Measurements from ENCODE around the gene NPHS2. TPM values are rescaled to one million over a fixed set of nuclear protein-coding genes. Genes with fewer than 3 reads are reported as not detected.
A peak's percentile ranks its signal among the peaks of the same experiment; 100 is the strongest.
"Not testable (repeated sequence)": the region's sequence is repeated elsewhere in the genome, so short reads cannot be mapped to it uniquely, and the experiment has no call there.

NPHS2 gene
- polyA plus RNA-seq, 1 donor from 2014 or later, result not detected

DNA sequence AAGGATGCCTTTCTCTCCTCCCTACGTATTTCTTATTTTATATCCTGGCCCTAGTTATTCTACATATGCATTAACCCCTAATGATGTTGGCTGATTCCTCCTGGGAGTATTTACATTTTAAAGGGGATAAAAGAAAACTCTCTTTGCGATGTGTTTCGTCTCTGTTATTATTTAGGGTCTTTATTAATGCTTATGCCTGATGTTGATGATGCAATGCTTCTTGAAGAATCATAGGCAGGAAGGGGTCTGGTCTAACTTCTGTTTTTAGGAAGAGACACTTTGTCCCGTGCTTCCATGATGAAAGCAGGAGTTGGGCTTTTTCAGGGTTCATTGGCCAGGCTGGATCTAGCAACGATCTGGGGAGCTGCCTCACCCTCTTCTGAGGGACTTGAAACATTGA is 761 bp upstream of the NPHS2 start:
- Mint-ChIP-seq H3K4me1 (peaks cover 4 to 7% (median 6%) of the 10 kb centered on the region in 3 donors), H3K27ac (no peak overlapping the region), H3K4me3 (peak overlapping the region; percentile 12 to 83 (median 65)), H3K27me3 (peaks cover 31% of the 10 kb centered on the region), H3K36me3 (peaks cover 1% of the 10 kb centered on the region), H3K9me3 (peaks cover 0 to 6% (median 0%) of the 10 kb centered on the region in 3 donors)

DNA sequence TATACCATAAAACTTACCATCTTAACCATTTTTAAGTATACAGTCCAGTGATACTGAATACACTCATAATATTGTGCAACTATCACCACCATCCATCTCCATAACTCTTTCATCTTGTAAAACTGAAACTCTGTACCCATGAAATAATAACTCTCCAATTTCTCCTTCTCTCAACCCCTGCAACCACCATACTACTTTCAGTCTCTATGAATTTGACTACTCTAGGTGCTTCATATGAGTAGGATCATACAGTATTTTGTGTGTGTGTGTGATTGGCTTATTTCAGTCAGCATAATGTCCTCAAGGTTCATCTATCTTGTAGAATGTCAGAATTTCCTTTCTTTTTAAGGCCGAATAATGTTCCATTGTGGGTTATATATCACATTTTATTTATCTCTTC is 17.7 kb downstream of the NPHS2 start:
- H3K4me3 Mint-ChIP-seq, result no peak overlapping the region
- peaks cover 4% of the 10 kb centered on the region for H3K27me3 Mint-ChIP-seq
- no peaks in the 10 kb centered on the region for H3K36me3 Mint-ChIP-seq
- no peak overlapping the region for H3K27ac Mint-ChIP-seq
- no peaks in the 10 kb centered on the region for H3K4me1 Mint-ChIP-seq
- H3K9me3 Mint-ChIP-seq, result peaks cover 0 to 5% (median 0%) of the 10 kb centered on the region in 3 donors

DNA sequence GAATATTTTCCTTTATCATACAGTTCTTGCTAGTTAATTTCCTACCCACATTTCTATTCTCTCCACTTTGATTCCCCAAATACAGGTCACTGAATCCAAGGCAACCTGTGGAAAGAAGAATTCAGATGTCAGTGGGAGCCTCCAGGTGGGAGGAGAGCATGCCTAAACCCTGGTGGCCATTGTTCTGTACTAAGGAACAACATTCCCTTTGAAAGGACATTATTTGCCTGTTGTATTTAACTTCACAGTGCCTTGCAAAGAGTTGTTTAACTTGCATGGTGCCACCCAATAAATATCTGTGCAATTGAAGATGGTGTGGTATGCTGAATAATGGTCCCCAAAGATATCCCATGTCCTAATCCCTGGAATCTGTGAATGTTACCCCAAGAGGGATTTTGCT is 21.3 kb downstream of the NPHS2 start:
- Mint-ChIP-seq H3K36me3 (no peaks in the 10 kb centered on the region), H3K27ac (no peak overlapping the region), H3K4me1 (peaks cover 0 to 3% (median 0%) of the 10 kb centered on the region in 3 donors), H3K27me3 (peaks cover 2% of the 10 kb centered on the region), H3K4me3 (no peak overlapping the region), H3K9me3 (peaks cover 0 to 5% (median 0%) of the 10 kb centered on the region in 3 donors)

DNA sequence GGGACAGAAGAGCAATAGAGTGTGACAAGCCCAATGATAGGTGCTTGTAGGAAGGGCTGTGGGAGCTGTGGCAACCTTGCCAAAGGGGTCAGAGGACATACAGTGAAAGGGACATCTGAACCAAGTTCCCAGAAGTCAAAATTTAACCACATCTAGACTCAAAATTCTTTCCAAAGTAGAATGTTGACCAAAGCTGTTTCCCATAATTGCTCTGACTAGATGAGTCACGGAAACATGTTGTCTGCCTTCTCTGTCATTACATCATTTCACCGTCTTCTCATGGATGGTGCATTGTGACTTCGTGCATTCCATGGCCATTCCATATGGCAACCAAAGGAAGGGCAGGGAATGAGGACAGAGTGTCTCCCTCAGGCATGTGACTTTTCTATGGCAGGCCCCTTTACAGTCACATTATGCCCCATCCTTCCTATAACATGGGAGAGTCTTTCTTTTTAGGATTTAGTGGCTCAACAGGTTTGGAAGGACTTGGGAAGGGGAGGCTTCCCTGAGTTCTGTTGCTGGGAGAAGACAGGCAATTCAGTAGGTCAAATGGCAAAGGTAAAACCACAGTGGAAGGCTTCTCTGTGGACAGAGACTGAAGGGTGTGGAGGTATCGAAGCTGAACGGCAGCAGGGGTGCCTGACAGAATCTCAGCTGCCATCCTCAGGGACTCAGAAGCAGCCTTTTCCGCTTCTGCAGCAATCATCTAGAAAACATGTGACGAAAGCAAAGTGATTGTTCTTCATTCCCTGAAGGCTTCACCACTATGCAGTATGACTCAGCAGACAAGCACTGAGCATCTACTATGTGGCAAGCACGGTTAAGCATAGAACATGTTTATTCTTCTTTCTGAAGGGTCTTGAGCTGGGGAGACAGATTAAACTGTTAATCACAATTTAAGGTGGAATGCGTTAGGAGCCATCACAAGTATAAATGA is 24.7 kb downstream of the NPHS2 start:
- no peaks in the 10 kb centered on the region for H3K36me3 Mint-ChIP-seq
- peaks cover 2% of the 10 kb centered on the region for H3K27me3 Mint-ChIP-seq
- H3K9me3 Mint-ChIP-seq, result peaks cover 0 to 2% (median 0%) of the 10 kb centered on the region in 3 donors
- no peak overlapping the region for H3K27ac Mint-ChIP-seq
- no peak overlapping the region for H3K4me3 Mint-ChIP-seq
- peaks cover 0 to 3% (median 0%) of the 10 kb centered on the region in 3 donors for H3K4me1 Mint-ChIP-seq

DNA sequence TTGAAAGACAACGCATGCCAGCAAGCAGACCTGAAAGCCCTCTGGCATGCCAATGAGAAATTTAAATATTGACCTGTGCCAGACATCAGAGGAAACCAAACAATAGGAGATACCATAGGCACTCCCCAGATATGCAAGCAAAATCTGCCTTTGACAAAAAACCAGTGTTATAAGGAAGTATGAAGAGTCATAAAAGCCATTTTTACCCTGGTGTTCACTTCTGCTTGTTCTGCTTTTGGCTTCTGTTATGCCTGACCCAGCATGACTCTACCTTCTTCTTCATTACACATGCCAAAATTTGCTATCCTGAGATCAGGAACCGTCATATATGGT is 26.4 kb downstream of the NPHS2 start:
- Mint-ChIP-seq H3K27ac (no peak overlapping the region), H3K27me3 (peaks cover 5% of the 10 kb centered on the region), H3K4me1 (peaks cover 0 to 3% (median 0%) of the 10 kb centered on the region in 3 donors)

DNA sequence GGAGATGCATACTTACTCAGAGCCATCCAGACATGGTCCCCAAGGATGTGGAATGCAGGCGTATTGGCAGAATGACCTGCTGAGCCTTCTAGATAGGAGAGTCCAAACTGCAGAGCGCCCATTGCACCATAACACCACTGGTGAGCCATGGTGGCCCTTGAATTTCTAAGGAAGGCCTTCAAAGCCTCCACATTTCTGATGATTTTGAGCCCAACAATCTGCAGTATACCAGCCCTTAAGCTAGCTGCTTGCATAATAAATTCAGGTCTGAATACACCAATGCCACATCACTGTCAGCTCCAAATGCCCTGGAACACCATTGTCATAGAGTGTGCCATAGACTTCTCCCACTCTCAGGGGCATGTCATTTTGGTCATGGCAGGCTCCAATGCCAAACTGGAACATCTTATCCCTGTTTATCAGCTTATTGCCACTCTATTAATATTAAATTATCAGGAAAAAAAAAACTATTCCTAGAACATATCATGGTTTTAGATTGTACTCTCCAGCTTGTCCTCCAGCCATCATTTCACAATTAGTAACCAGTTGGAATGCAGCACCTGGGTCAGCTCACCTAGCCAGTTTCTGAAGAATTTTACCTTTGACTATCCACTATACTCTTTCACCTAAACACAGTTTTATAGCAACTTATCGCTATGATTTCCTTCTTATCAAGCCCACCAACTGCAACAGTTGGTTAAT is 26.9 kb downstream of the NPHS2 start:
- Mint-ChIP-seq H3K36me3 (no peaks in the 10 kb centered on the region), H3K4me3 (no peak overlapping the region), H3K9me3 (peaks cover 0 to 3% (median 0%) of the 10 kb centered on the region in 3 donors), H3K27ac (no peak overlapping the region), H3K27me3 (peaks cover 5% of the 10 kb centered on the region), H3K4me1 (peaks cover 0 to 3% (median 0%) of the 10 kb centered on the region in 3 donors)

More for the DNA sequence above, 26.4 kb downstream of the NPHS2 start:
- H3K9me3 Mint-ChIP-seq, result peaks cover 0 to 3% (median 0%) of the 10 kb centered on the region in 3 donors
- H3K36me3 Mint-ChIP-seq, result no peaks in the 10 kb centered on the region
- H3K4me3 Mint-ChIP-seq, result no peak overlapping the region

DNA sequence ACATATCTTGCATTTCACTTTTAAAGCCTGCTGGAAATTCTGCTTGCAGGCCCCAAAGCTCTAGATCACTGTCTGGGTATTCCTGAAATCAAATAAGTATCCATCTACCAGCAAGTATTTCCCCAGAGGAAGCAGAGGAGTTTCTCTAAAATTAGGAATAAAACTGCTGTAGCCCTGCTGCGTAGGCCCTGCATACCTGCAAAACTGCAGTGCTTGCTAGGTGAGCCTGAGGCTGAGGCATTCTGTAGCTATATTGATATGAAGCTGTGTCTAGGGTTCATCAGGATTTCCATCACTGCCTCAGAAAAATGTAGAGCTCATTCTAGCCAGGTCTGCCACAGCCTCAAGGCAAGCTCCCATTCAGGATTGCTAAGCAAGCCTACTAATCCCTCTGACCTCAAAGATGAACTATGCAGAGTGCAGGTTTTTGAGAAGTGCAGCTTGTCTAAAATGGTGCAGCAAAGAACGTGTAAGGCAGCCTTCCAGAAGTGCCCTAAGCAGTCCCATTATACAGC is 28.7 kb downstream of the NPHS2 start:
- H3K27me3 Mint-ChIP-seq, result peaks cover 8% of the 10 kb centered on the region
- peaks cover 0 to 2% (median 0%) of the 10 kb centered on the region in 3 donors for H3K4me1 Mint-ChIP-seq
- no peaks in the 10 kb centered on the region for H3K36me3 Mint-ChIP-seq
- no peak overlapping the region for H3K27ac Mint-ChIP-seq
- H3K9me3 Mint-ChIP-seq, result peaks cover 0 to 3% (median 0%) of the 10 kb centered on the region in 3 donors
- H3K4me3 Mint-ChIP-seq, result no peak overlapping the region

DNA sequence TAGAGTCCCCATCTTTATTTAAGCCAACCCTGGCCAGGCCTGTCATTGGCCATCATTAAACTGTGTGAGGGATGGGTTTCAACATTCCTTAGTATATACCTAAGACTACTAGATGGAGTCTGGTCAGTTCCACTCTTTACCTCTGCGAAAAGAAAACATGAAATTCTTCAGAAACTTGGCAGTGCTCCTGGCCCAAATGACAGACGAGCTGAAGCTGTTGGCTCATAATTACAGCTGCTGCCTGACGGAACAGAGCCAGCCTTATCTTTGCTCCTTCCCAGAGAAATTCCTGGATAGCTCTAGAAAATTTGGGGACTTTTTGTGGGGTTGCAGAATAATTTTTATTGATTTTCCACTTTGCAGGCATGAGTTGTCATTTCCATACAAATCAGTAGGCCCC is 30.4 kb downstream of the NPHS2 start:
- no peaks in the 10 kb centered on the region for H3K36me3 Mint-ChIP-seq
- H3K4me3 Mint-ChIP-seq, result no peak overlapping the region
- H3K4me1 Mint-ChIP-seq, result no peaks in the 10 kb centered on the region
- no peak overlapping the region for H3K27ac Mint-ChIP-seq
- peaks cover 0 to 3% (median 0%) of the 10 kb centered on the region in 3 donors for H3K9me3 Mint-ChIP-seq
- H3K27me3 Mint-ChIP-seq, result peaks cover 8% of the 10 kb centered on the region

DNA sequence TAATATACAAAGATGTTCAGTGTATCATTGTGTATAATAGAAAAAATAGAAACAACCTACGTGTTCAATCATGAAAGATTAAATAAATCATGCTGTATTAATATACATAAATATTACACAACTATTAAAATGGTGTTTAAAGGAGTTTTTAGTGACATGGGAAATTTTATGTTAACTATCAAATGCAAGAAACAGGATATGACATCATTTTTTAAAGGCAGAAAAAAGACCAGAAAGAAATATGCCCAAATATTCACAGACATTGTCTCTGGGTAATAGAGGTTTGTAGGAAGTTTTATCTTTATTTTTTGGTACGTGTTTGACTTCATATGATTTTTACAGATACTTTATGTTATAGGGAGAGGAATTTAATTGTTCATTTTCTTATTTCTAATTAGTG is 34.0 kb downstream of the NPHS2 start:
- Mint-ChIP-seq H3K4me1 (no peaks in the 10 kb centered on the region), H3K4me3 (no peak overlapping the region), H3K9me3 (peaks cover 0 to 9% (median 3%) of the 10 kb centered on the region in 3 donors), H3K27me3 (peaks cover 8% of the 10 kb centered on the region), H3K36me3 (no peaks in the 10 kb centered on the region), H3K27ac (no peak overlapping the region)

DNA sequence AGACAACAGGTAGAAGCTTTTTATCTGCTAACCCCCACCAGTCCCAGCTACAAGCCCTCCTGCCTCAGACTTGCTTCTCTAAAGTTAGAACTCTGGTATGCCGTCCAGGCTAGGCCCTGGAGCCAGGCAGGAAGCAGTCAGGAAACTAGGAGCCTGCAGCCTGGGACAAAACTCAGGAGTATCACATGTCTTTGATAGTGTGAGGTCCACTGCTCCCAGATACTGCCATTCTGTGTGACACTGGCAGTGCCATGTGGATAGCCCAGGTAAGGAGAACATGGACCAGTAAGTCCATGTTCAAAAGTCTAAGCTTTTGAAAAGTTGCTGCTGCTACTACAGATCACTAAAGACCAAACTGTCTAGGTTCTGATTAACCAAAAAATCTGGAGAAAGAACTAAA is 45.4 kb downstream of the NPHS2 start:
- Mint-ChIP-seq H3K27ac (no peak overlapping the region), H3K4me3 (no peak overlapping the region), H3K9me3 (peaks cover 0 to 2% (median 0%) of the 10 kb centered on the region in 3 donors), H3K4me1 (no peaks in the 10 kb centered on the region), H3K27me3 (peaks cover 2% of the 10 kb centered on the region), H3K36me3 (no peaks in the 10 kb centered on the region)

DNA sequence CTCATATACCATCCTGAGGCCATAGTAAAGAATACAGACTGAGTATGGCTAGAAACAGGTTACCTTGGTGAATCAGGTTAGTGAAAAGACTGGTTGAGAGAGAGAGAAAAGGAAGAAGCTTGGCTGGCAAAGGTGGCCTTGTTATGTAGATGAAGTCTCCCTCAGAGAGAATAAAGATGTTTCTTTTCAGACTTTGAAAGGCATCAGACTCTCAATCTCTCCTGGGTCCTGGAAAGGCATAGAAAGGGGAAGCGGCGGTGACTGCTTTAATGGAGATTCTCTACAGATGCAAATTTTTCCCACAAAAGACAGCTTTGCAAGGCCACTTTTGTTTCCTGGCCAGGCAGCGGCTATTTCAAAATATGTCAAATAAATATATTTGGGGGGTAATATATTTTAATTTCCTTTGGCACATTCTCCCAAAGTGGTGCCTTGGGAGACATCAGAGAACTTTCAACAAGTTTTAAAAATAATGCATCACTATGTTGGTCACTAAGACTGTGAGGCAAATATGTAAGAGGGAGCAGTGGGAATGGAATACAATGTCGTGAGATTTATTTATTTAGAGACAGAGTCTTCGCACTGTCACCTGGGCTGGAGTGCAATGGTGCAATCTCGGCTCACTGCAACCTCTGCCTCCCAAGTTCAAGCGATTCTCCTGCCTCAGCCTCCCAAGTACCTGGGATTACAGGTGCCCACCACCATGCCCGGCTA is 46.1 kb downstream of the NPHS2 start:
- Mint-ChIP-seq H3K9me3 (peaks cover 0 to 2% (median 0%) of the 10 kb centered on the region in 3 donors), H3K4me3 (no peak overlapping the region), H3K27me3 (peaks cover 2% of the 10 kb centered on the region), H3K27ac (no peak overlapping the region), H3K4me1 (no peaks in the 10 kb centered on the region), H3K36me3 (no peaks in the 10 kb centered on the region)

DNA sequence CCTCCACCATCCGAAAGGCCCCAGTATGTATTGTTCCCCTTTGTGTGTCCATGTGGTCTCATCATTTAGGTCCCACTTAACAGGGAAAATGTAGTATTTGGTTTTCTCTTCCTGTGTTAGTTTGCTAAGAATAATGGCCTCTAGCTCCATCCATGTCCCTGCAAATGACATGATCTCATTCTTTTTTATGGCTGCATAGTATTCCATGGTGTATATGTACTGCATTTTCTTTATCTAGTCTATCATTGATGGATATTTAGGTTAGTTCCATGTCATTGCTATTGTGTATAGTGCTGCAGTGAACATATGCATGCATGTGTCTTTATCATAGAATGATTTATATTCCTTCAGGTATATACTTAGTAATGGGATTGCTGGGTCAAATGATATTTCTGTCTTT is 57.2 kb downstream of the NPHS2 start:
- not testable (repeated sequence) for H3K36me3 Mint-ChIP-seq, H3K4me1 Mint-ChIP-seq, H3K4me3 Mint-ChIP-seq, H3K27ac Mint-ChIP-seq, H3K27me3 Mint-ChIP-seq
- H3K9me3 Mint-ChIP-seq, result peaks cover 4 to 12% (median 5%) of the 10 kb centered on the region in 3 donors

DNA sequence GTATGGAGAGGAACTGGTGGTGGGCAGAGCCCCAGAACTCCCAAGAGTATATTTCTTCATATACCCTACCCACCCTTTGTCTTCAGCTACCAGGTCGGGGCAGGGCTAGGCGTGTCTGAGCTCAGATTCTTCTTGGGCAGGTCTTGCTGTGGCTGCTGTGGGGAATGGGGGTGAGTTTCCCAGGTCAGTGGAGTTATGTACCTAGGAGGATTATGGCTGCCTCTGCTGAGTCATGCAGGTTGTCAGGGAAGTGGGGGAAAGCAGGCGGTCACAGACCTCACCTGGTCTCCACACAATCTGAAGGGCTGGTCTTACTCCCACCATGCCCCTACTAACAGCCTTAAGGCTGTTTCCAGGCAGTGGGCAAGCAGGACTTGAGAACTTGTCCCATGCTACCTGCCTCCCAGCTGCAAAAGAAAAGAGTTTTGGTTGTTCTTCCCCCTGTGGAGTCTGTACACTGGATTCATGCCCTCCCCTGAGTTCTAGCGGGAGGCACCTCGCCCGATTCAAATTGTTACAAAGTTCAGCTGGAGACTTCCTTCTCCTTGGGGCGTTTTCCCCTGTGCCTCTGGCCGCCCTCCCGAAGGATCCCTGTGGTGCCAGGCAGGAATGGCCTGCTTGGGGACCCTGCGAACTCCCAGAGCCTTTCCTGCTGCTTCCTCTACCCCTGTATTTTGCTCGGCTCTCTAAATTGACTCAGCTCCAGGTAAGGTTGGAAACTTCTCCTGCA is 58.6 kb downstream of the NPHS2 start:
- Mint-ChIP-seq H3K4me3 (no peak overlapping the region), H3K27ac (no peak overlapping the region), H3K36me3 (peaks cover 5% of the 10 kb centered on the region), H3K9me3 (peaks cover 4 to 21% (median 5%) of the 10 kb centered on the region in 3 donors), H3K4me1 (peaks cover 7% of the 10 kb centered on the region in 3 donors), H3K27me3 (peaks cover 1% of the 10 kb centered on the region)

DNA sequence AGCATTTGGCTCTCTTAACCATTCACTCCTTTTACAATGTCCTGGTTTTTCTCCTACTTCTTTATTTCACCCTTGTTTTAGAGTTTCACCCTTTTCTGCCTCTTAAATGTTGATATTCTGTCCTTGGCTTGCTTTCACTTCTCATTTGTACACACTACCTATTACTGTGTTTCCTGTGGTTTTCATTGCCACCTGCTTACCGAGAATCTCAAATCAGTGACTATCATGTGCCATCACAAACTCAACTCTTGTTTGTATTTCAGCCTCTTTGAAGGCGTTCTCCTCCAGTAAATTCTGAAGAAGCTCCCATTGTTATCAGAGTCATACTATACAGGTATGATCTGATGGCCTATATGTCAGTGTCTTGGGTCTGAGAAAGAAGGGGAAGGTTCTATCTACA is 65.7 kb downstream of the NPHS2 start:
- Mint-ChIP-seq H3K36me3 (peaks cover 2% of the 10 kb centered on the region), H3K9me3 (peaks cover 0 to 16% (median 4%) of the 10 kb centered on the region in 3 donors), H3K27me3 (no peaks in the 10 kb centered on the region), H3K4me3 (peak overlapping the region in 3 of 4 donors; percentile 0 to 56 (median 22)), H3K27ac (peak overlapping the region in 2 of 3 donors; percentile 24 to 85), H3K4me1 (peaks cover 19 to 30% (median 19%) of the 10 kb centered on the region in 3 donors)
